Measurements from ENCODE around the gene PPFIA1.

GRCh38 chr11:70364178-70364577, 93.7 kb downstream of the PPFIA1 start:
- TF ChIP-seq POLR2AphosphoS5 (IDR thresholded peaks at IDR 0.05; ENCODE audit: borderline replicate concordance, low read depth, low read length), result no peak
- TF ChIP-seq EZH2 (IDR thresholded peaks at IDR 0.05), result no peak

All from SK-N-MC (cell line).